Measurements from ENCODE around the gene DAPK1.

The DAPK1 gene

GRCh38 chr9:87698069-87698809 lies 200.6 kb downstream of the DAPK1 start:
- FAIRE-seq, result no peak

- FAIRE-seq, result no peak
These were observed 202.2 kb downstream of the DAPK1 start for GRCh38 chr9:87699835-87700234.

GRCh38 chr9:87701491-87701890 lies 203.8 kb downstream of the DAPK1 start:
- FAIRE-seq, result no peak

GRCh38 chr9:87701931-87702421 lies 204.3 kb downstream of the DAPK1 start:
- no peak for FAIRE-seq

- no peak for FAIRE-seq
These were observed 205.3 kb downstream of the DAPK1 start for GRCh38 chr9:87702921-87703320.

GRCh38 chr9:87703636-87704276 lies 206.1 kb downstream of the DAPK1 start:
- FAIRE-seq, result no peak

GRCh38 chr9:87704342-87704741 lies 206.7 kb downstream of the DAPK1 start:
- FAIRE-seq, result no peak

- no peak for FAIRE-seq
These were observed 208.5 kb downstream of the DAPK1 start for GRCh38 chr9:87706066-87706739.

- no peak for FAIRE-seq
These were observed 210.3 kb downstream of the DAPK1 start for GRCh38 chr9:87707805-87708506.

- peak; percentile 91 for FAIRE-seq
These were observed 210.9 kb downstream of the DAPK1 start for GRCh38 chr9:87708546-87708945.

- FAIRE-seq, result no peak
These were observed 211.5 kb downstream of the DAPK1 start for GRCh38 chr9:87708986-87709728.

GRCh38 chr9:87710443-87710842 lies 212.8 kb downstream of the DAPK1 start:
- no peak for FAIRE-seq

GRCh38 chr9:87711857-87712800 lies 214.5 kb downstream of the DAPK1 start:
- FAIRE-seq, result no peak

GRCh38 chr9:87712801-87713277 lies 215.2 kb downstream of the DAPK1 start:
- FAIRE-seq, result no peak

- FAIRE-seq, result peak; percentile 27
These were observed 215.8 kb downstream of the DAPK1 start for GRCh38 chr9:87713278-87713987.

GRCh38 chr9:87713988-87714330 lies 216.3 kb downstream of the DAPK1 start:
- no peak for FAIRE-seq

- FAIRE-seq, result no peak
These were observed 217.2 kb downstream of the DAPK1 start for GRCh38 chr9:87714819-87715218.

- no peak for FAIRE-seq
These were observed 218.5 kb downstream of the DAPK1 start for GRCh38 chr9:87716141-87716540.

GRCh38 chr9:87717456-87717855 lies 219.8 kb downstream of the DAPK1 start:
- no peak for FAIRE-seq

GRCh38 chr9:87718231-87718630 lies 220.6 kb downstream of the DAPK1 start:
- FAIRE-seq, result no peak
